ENCODE results near the gene ZNF575.

- TF ChIP-seq, protein P1, sequence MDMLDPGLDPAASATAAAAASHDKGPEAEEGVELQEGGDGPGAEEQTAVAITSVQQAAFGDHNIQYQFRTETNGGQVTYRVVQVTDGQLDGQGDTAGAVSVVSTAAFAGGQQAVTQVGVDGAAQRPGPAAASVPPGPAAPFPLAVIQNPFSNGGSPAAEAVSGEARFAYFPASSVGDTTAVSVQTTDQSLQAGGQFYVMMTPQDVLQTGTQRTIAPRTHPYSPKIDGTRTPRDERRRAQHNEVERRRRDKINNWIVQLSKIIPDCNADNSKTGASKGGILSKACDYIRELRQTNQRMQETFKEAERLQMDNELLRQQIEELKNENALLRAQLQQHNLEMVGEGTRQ (CRISPR knock-in tag; IDR thresholded peaks at IDR 0.05), result no peak
- TF ChIP-seq, protein P2, sequence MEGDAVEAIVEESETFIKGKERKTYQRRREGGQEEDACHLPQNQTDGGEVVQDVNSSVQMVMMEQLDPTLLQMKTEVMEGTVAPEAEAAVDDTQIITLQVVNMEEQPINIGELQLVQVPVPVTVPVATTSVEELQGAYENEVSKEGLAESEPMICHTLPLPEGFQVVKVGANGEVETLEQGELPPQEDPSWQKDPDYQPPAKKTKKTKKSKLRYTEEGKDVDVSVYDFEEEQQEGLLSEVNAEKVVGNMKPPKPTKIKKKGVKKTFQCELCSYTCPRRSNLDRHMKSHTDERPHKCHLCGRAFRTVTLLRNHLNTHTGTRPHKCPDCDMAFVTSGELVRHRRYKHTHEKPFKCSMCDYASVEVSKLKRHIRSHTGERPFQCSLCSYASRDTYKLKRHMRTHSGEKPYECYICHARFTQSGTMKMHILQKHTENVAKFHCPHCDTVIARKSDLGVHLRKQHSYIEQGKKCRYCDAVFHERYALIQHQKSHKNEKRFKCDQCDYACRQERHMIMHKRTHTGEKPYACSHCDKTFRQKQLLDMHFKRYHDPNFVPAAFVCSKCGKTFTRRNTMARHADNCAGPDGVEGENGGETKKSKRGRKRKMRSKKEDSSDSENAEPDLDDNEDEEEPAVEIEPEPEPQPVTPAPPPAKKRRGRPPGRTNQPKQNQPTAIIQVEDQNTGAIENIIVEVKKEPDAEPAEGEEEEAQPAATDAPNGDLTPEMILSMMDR (IDR thresholded peaks at IDR 0.05), result no peak
- TF ChIP-seq ATF6 (CRISPR knock-in tag; IDR thresholded peaks at IDR 0.05) (no peak), TEAD1 (CRISPR knock-in tag; IDR thresholded peaks at IDR 0.05) (no peak), USF1 (CRISPR knock-in tag; IDR thresholded peaks at IDR 0.05) (no peak), NR3C1 (CRISPR knock-in tag; conservative IDR thresholded peaks at IDR 0.05; ENCODE audit: low read depth) (no peak), EMX1 (CRISPR knock-in tag; IDR thresholded peaks at IDR 0.05) (no peak), ELF4 (CRISPR knock-in tag; IDR thresholded peaks at IDR 0.05; ENCODE audit: low read depth) (no peak), ETV6 (CRISPR knock-in tag; IDR thresholded peaks at IDR 0.05) (no peak)
- TF ChIP-seq, protein P3, sequence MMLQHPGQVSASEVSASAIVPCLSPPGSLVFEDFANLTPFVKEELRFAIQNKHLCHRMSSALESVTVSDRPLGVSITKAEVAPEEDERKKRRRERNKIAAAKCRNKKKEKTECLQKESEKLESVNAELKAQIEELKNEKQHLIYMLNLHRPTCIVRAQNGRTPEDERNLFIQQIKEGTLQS (CRISPR knock-in tag; conservative IDR thresholded peaks at IDR 0.05), result no peak
These were observed 19.6 kb downstream of the ZNF575 start for GRCh38 chr19:43552616-43553015.

Measured in WTC11 (cell line).